ENCODE measurements around the gene SLFN14. TPM values are rescaled to one million over a fixed set of nuclear protein-coding genes. Genes with fewer than 3 reads are reported as not detected.
"Not testable (repeated sequence)": the region's sequence is repeated elsewhere in the genome, so short reads cannot be mapped to it uniquely, and the experiment has no call there.

Gene SLFN14
- total RNA-seq, 3 donors from 2014 or later (not counting 1 experiment from before 2014, with no cell fraction given): 0.35 to 0.47 TPM; not detected in 1

- H3K9me3 Mint-ChIP-seq: no peaks in the 10 kb centered on the region
- DNase-seq: no peak
- H3K36me3 Mint-ChIP-seq: no peaks in the 10 kb centered on the region
- 98% methylated on average over 2 of the region's 2 CpGs for WGBS (ENCODE audit: insufficient coverage)
- Histone ChIP-seq H3K4me3 (ENCODE audit: low read length) (no peak overlapping the region), H3K27ac (ENCODE audit: low read length) (no peak overlapping the region), H3K36me3 (ENCODE audit: control insufficient read depth, insufficient read depth, low read length) (peaks cover 3% of the 10 kb centered on the region), H3K4me1 (ENCODE audit: control insufficient read depth, insufficient read depth, low read length) (peaks cover 21% of the 10 kb centered on the region), H3K9me3 (ENCODE audit: control insufficient read depth, insufficient read depth, low read length) (no peaks in the 10 kb centered on the region), H3K27me3 (ENCODE audit: control insufficient read depth, insufficient read depth, low read length) (no peaks in the 10 kb centered on the region)
- H3K27me3 Mint-ChIP-seq (ENCODE audit: low read depth in 2 of 2): no peaks in the 10 kb centered on the region
- no peak for ATAC-seq
- intact Hi-C loops (cut with micrococcal nuclease): no loop called here
- TF ChIP-seq, protein P1, sequence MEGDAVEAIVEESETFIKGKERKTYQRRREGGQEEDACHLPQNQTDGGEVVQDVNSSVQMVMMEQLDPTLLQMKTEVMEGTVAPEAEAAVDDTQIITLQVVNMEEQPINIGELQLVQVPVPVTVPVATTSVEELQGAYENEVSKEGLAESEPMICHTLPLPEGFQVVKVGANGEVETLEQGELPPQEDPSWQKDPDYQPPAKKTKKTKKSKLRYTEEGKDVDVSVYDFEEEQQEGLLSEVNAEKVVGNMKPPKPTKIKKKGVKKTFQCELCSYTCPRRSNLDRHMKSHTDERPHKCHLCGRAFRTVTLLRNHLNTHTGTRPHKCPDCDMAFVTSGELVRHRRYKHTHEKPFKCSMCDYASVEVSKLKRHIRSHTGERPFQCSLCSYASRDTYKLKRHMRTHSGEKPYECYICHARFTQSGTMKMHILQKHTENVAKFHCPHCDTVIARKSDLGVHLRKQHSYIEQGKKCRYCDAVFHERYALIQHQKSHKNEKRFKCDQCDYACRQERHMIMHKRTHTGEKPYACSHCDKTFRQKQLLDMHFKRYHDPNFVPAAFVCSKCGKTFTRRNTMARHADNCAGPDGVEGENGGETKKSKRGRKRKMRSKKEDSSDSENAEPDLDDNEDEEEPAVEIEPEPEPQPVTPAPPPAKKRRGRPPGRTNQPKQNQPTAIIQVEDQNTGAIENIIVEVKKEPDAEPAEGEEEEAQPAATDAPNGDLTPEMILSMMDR (IDR thresholded peaks at IDR 0.05): no peak
- H3K4me3 Mint-ChIP-seq: peak overlapping the region; percentile 74
- peaks cover 26 to 27% of the 10 kb centered on the region in 2 donors for H3K4me1 Mint-ChIP-seq
- H3K27ac Mint-ChIP-seq: no peak overlapping the region
These were observed 8.8 kb upstream of the SLFN14 start for GRCh38 chr17:35569405-35569804.

GRCh38 chr17:35568561-35568960 lies 7.9 kb upstream of the SLFN14 start:
- intact Hi-C loops (cut with micrococcal nuclease): loop anchor here (1.0 kb wide), 1 partner anchor 10 kb away; the partner anchor contains the start of gene PEX12

GRCh38 chr17:35566968-35567367 lies 6.3 kb upstream of the SLFN14 start:
- TF ChIP-seq, protein P1 (IDR thresholded peaks at IDR 0.05): no peak
- DNase-seq: no peak
- Histone ChIP-seq H3K4me3 (ENCODE audit: low read length) (peak overlapping the region; percentile 83), H3K27me3 (ENCODE audit: control insufficient read depth, insufficient read depth, low read length) (no peaks in the 10 kb centered on the region), H3K36me3 (ENCODE audit: control insufficient read depth, insufficient read depth, low read length) (no peaks in the 10 kb centered on the region), H3K27ac (ENCODE audit: low read length) (no peak overlapping the region), H3K9me3 (ENCODE audit: control insufficient read depth, insufficient read depth, low read length) (no peaks in the 10 kb centered on the region), H3K4me1 (ENCODE audit: control insufficient read depth, insufficient read depth, low read length) (peaks cover 21% of the 10 kb centered on the region)
- Mint-ChIP-seq H3K4me1 (peaks cover 26 to 27% of the 10 kb centered on the region in 2 donors), H3K27me3 (ENCODE audit: low read depth in 2 of 2) (peaks cover 0 to 9% of the 10 kb centered on the region in 2 donors), H3K27ac (peak overlapping the region; percentile 92 to 97), H3K36me3 (no peaks in the 10 kb centered on the region), H3K9me3 (no peaks in the 10 kb centered on the region), H3K4me3 (peak overlapping the region; percentile 97)
- no peak for ATAC-seq
- intact Hi-C loops (cut with micrococcal nuclease): no loop called here
- 89% methylated on average over 11 of the region's 11 CpGs for WGBS (ENCODE audit: insufficient coverage)

More at GRCh38 chr17:35568561-35568960, 7.9 kb upstream of the SLFN14 start:
- no peaks in the 10 kb centered on the region for H3K27me3 ChIP-seq (ENCODE audit: control insufficient read depth, insufficient read depth, low read length)
- Mint-ChIP-seq H3K4me3 (peak overlapping the region; percentile 97), H3K9me3 (no peaks in the 10 kb centered on the region), H3K27me3 (ENCODE audit: low read depth in 2 of 2) (peaks cover 0 to 6% of the 10 kb centered on the region in 2 donors), H3K27ac (peak overlapping the region; percentile 92 to 97), H3K4me1 (peaks cover 26 to 27% of the 10 kb centered on the region in 2 donors), H3K36me3 (no peaks in the 10 kb centered on the region)
- peak in 1 of 2 donors; percentile 54 for DNase-seq
- TF ChIP-seq, protein P1 (IDR thresholded peaks at IDR 0.05): no peak
- no peaks in the 10 kb centered on the region for H3K36me3 ChIP-seq (ENCODE audit: control insufficient read depth, insufficient read depth, low read length)
- 34% methylated on average over 15 of the region's 15 CpGs for WGBS (ENCODE audit: insufficient coverage)
- ATAC-seq: peak in 2 of 3 donors; percentile 7 to 12
- H3K27ac ChIP-seq (ENCODE audit: low read length): no peak overlapping the region
- H3K9me3 ChIP-seq (ENCODE audit: control insufficient read depth, insufficient read depth, low read length): no peaks in the 10 kb centered on the region
- peak overlapping the region; percentile 83 for H3K4me3 ChIP-seq (ENCODE audit: low read length)
- H3K4me1 ChIP-seq (ENCODE audit: control insufficient read depth, insufficient read depth, low read length): peaks cover 21% of the 10 kb centered on the region

DNA sequence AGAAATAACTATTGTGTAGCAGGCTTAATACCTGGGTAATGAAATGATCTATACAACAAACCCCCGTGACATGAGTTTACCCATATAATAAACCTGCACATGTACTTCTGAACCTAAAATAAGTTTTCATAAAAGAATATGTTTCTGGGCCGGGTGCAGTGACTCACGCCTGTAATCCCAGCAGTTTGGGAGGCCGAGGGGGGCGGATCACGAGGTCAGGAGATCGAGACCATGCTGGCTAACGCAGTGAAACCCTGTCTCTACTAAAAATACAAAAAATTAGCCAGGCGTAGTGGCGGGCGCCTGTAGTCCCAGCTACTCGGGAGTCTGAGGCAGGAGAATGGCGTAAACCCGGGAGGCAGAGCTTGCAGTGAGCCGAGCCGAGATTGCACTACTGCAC lies 2.6 kb upstream of the SLFN14 start:
- H3K27me3 Mint-ChIP-seq (ENCODE audit: low read depth in 2 of 2): peaks cover 14 to 26% of the 10 kb centered on the region in 2 donors
- H3K4me3 Mint-ChIP-seq; H3K4me3 ChIP-seq (ENCODE audit: low read length); H3K36me3 ChIP-seq (ENCODE audit: control insufficient read depth, insufficient read depth, low read length); H3K36me3 Mint-ChIP-seq; H3K9me3 ChIP-seq (ENCODE audit: control insufficient read depth, insufficient read depth, low read length); ATAC-seq; H3K4me1 ChIP-seq (ENCODE audit: control insufficient read depth, insufficient read depth, low read length); H3K27me3 ChIP-seq (ENCODE audit: control insufficient read depth, insufficient read depth, low read length); DNase-seq; intact Hi-C loops (cut with micrococcal nuclease); H3K27ac Mint-ChIP-seq; H3K9me3 Mint-ChIP-seq; H3K4me1 Mint-ChIP-seq; H3K27ac ChIP-seq (ENCODE audit: low read length): not testable (repeated sequence)
- WGBS (ENCODE audit: insufficient coverage): 94% methylated on average over 14 of the region's 16 CpGs
